ENCODE measurements around the gene TBC1D22A. TPM values are rescaled to one million over a fixed set of nuclear protein-coding genes. Genes with fewer than 3 reads are reported as not detected.

TBC1D22A gene
- polyA plus RNA-seq, 1 of the 3 experiments (the other 2 are of a cell fraction), result 16.5 TPM

DNA sequence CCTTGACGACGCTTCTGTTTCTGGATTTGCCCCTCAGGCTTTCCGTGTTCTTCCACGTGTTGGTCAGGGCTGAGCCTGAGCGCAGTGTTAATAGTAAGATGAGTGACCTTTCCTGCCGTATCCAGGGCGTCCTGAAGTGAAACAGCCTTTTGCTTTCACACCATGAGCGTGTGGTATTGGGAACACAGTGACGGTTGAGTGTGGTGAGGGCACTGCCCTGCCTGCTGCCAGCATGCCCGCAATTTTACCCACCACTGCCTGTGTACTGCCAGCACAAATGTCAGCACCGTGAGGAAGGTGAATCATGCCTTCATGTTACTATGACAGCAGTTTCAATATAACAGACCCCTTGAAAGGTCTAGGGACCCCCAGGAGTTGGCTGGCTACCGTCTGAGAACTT, 217.1 kb downstream of the TBC1D22A start (continued):
- TF ChIP-seq SMC3 (IDR thresholded peaks at IDR 0.05; ENCODE audit: low read depth, low read length), result no peak
- no peak for TF ChIP-seq EZH2phosphoT487 (IDR thresholded peaks at IDR 0.05; ENCODE audit: borderline replicate concordance, low read depth)
- TF ChIP-seq NFIC (IDR thresholded peaks at IDR 0.05; ENCODE audit: borderline replicate concordance), result no peak
- TF ChIP-seq, protein P1, sequence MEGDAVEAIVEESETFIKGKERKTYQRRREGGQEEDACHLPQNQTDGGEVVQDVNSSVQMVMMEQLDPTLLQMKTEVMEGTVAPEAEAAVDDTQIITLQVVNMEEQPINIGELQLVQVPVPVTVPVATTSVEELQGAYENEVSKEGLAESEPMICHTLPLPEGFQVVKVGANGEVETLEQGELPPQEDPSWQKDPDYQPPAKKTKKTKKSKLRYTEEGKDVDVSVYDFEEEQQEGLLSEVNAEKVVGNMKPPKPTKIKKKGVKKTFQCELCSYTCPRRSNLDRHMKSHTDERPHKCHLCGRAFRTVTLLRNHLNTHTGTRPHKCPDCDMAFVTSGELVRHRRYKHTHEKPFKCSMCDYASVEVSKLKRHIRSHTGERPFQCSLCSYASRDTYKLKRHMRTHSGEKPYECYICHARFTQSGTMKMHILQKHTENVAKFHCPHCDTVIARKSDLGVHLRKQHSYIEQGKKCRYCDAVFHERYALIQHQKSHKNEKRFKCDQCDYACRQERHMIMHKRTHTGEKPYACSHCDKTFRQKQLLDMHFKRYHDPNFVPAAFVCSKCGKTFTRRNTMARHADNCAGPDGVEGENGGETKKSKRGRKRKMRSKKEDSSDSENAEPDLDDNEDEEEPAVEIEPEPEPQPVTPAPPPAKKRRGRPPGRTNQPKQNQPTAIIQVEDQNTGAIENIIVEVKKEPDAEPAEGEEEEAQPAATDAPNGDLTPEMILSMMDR (IDR thresholded peaks at IDR 0.05), result no peak
- TF ChIP-seq, protein P2, sequence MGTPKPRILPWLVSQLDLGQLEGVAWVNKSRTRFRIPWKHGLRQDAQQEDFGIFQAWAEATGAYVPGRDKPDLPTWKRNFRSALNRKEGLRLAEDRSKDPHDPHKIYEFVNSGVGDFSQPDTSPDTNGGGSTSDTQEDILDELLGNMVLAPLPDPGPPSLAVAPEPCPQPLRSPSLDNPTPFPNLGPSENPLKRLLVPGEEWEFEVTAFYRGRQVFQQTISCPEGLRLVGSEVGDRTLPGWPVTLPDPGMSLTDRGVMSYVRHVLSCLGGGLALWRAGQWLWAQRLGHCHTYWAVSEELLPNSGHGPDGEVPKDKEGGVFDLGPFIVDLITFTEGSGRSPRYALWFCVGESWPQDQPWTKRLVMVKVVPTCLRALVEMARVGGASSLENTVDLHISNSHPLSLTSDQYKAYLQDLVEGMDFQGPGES (IDR thresholded peaks at IDR 0.05; ENCODE audit: low read depth, low read length), result no peak
- no peak for TF ChIP-seq MEF2A (IDR thresholded peaks at IDR 0.05; ENCODE audit: borderline replicate concordance, low read depth)
- TF ChIP-seq POLR2AphosphoS5 (IDR thresholded peaks at IDR 0.05; ENCODE audit: low read depth, low read length), result no peak
- TF ChIP-seq CHD2 (IDR thresholded peaks at IDR 0.05; ENCODE audit: low read length, partially characterized antibody), result no peak
- TF ChIP-seq RCOR1 (IDR thresholded peaks at IDR 0.05; ENCODE audit: low read length), result no peak
- TF ChIP-seq, protein P3, sequence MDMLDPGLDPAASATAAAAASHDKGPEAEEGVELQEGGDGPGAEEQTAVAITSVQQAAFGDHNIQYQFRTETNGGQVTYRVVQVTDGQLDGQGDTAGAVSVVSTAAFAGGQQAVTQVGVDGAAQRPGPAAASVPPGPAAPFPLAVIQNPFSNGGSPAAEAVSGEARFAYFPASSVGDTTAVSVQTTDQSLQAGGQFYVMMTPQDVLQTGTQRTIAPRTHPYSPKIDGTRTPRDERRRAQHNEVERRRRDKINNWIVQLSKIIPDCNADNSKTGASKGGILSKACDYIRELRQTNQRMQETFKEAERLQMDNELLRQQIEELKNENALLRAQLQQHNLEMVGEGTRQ (IDR thresholded peaks at IDR 0.05; ENCODE audit: borderline replicate concordance, low read depth, low read length), result no peak

DNA sequence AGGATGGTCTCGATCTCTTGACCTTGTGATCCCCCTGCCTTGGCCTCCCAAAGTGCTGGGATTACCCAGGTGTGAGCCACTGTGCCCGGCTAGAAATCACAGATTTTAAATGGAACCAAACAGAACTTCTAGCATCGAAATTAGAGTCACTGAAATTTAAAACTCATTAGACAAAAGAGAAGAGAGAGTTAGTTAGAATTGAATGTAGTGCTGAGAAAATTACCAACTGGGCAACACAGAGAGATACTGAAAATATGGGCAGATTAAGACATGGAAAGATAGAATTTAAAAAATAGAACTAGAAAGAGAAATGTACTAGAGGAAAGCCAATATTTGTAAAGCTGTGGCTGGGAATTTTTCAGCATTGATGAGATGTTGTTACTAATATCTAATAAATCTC, 217.9 kb downstream of the TBC1D22A start:
- Histone ChIP-seq H3K4me3 (ENCODE audit: low read depth in 2 of 2, low read length in 1 of 2) (no peak overlapping the region), H3K9ac (no peak overlapping the region), H3K79me2 (ENCODE audit: insufficient read depth) (no peaks in the 10 kb centered on the region), H3K27ac (ENCODE audit: low read depth in 2 of 2, low read length in 1 of 2) (no peak overlapping the region), H3F3A (replicated peaks; ENCODE audit: insufficient read depth) (no peaks in the 10 kb centered on the region), H4K20me1 (ENCODE audit: insufficient read depth) (0 out of 2 replicates have a peak, but pooled peaks cover 5% of the 10 kb centered on the region), H3K4me1 (ENCODE audit: control insufficient read depth in 1 of 2, insufficient read depth in 2 of 2, low read depth in 1 of 2, low read length in 1 of 2) (peaks cover 0 to 5% of the 10 kb centered on the region in 2 experiments; a peak in 1 of 4 replicates), H3K27me3 (ENCODE audit: insufficient read depth) (no peaks in the 10 kb centered on the region), H2AFZ (ENCODE audit: low read depth) (no peak overlapping the region), H3K9me3 (no peaks in the 10 kb centered on the region), H3K9me2 (no peaks in the 10 kb centered on the region), H3K4me2 (no peak overlapping the region), H3K36me3 (replicated peaks in 1 of 2; ENCODE audit: control insufficient read depth in 1 of 2, insufficient read depth in 2 of 2, low read length in 1 of 2) (peaks cover 5 to 10% of the 10 kb centered on the region in 2 experiments)
- TF ChIP-seq EP300 (IDR thresholded peaks at IDR 0.05; ENCODE audit: borderline replicate concordance in 1 of 2, low read depth in 1 of 2, low read length in 1 of 2) (no peak), FOXM1 (IDR thresholded peaks at IDR 0.05; ENCODE audit: low read depth) (no peak), SMC3 (IDR thresholded peaks at IDR 0.05; ENCODE audit: low read depth, low read length) (no peak), RCOR1 (IDR thresholded peaks at IDR 0.05; ENCODE audit: low read length) (no peak), GATA2 (CRISPR knock-in tag; IDR thresholded peaks at IDR 0.05) (no peak), GABPA (IDR thresholded peaks at IDR 0.05; ENCODE audit: low read depth) (no peak), TAF1 (IDR thresholded peaks at IDR 0.05; ENCODE audit: borderline replicate concordance, low read depth, low read length) (no peak), FOXJ3 (CRISPR knock-in tag; IDR thresholded peaks at IDR 0.05) (no peak), MEF2A (IDR thresholded peaks at IDR 0.05; ENCODE audit: borderline replicate concordance, low read depth) (no peak)
- TF ChIP-seq, protein P3 (IDR thresholded peaks at IDR 0.05; ENCODE audit: borderline replicate concordance, low read depth, low read length), result no peak
- TF ChIP-seq, protein P1 (IDR thresholded peaks at IDR 0.05), result no peak
- ChIA-PET POLR2A (no interaction called here), CTCF (interaction anchor here (0.6 to 2.0 kb wide), 2 partner anchors 135 to 234 kb away, joined by 3 to 5 read pairs; no protein-coding TSS in a partner anchor)
- 97% methylated on average over 3 of the region's 3 CpGs for WGBS (ENCODE audit: low lambda C conversion rate)
- no peak for DNase-seq
